Colon (tissue), 2 donors: ENCODE results near the gene C13orf42.

Experiments used
- FAIRE-seq: peaks from 2 replicates; lab custom pipeline; 2012; peaks lifted over from hg19 to GRCh38; lab: Jason Lieb, UNC
- donor health status: control.
- donor health status: control.

The C13orf42 gene

DNA sequence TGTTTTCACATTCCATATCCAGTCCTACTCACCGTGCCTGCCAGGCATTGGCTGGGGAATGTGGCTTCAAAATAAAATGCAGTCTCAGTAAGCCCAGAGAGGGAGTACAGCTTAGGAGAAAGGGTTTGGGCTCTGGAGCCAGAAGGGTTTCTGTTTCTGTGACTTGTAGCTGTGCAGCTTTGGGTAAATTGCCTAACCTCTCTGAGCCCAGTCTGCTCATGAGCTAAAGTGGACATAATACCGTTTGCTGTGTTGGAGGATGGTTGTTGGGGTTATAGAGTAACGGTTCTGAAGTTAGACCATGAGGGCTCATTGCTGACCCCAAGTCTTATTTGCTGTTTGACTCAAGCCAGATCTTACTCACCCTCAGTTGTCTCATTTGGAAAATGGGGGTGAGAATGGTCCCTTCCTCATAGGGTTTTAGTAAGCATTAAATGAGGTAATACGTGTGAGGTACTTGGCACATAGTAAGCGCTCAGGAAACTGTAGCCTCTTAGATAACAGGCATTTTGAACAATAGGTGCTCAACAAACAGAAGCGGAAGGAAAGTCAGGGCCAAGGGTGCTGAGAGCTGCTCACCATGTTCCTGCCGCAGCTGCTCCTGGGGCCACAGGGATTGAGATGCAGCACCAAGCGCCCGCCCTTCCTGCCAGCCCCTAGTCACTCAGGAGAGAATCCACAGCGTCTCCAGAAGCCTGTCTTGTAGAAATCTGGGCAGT is 45.5 kb downstream of the C13orf42 start:
- no peak for FAIRE-seq

DNA sequence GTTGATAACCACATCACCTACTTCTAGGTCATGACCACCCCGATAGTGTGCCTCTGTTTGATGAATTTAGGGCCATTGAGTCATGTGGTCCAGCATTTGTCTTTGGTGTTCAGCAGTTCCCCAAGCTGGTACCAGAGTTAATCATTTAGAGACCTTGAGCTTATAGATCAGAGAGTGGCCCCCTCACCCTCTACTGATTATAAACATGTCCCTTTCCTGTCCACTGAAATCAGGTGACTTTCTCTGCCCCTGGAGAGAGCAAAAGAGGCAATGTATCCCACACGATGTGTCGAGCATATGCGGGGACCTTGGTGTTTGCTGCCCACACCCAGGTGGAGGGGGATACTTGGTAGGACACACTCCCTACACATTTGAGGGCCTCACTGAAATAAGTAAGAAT is 46.3 kb downstream of the C13orf42 start:
- FAIRE-seq: no peak

GRCh38 chr13:51063909-51064308 is 47.2 kb downstream of the C13orf42 start:
- FAIRE-seq: no peak

DNA sequence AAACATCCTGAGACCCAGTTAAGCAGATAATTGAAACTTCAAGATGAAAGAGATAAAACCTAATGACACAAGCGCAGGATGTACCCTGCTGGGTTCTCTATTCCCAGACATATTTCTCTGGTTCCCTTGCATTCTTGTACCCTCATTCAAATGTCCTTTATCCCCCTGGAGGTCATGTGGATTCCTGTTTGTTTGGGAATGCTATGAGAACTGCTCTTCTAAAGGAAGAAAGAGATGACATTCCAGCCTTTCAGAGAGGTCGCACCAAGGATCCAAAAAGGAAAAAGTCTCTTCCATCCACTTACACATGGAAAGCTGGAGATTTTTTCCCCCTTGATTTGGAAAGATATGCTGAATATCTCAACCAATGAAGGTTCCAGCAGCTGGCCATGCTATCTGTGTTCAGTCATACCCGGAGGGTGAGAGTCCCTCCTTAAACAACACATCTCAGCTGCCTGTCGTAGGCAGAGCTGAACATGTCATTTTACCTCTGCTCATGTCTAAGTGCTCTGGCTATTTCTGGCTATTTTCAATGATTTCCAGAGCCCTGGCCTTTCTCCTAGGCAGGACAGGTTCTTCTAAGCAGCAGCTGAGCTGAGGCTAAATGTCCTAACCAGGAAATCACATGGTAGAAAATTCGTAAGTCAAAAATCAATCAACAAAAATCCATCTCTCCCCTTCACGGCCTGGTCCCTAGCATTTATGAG is 52.5 kb downstream of the C13orf42 start:
- FAIRE-seq: no peak

DNA sequence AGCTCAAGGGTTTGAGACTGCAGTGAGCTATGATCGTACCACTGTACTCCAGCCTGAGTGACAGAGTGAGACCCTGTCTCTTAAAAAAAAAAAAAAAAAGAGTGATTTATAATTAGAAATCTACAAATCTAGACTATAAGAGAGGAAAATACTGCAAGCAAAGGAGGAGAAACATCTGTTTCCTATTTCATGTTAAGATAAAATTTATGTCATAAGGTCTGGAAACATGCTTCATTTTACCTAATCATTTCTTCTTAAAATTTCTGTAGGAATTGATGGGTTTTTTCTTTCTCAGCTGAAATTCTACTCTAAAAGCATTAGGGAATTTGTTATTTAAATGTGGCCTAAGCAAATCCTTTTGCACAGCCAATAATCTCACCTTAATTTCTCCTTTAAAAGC is 53.2 kb downstream of the C13orf42 start:
- FAIRE-seq: no peak

DNA sequence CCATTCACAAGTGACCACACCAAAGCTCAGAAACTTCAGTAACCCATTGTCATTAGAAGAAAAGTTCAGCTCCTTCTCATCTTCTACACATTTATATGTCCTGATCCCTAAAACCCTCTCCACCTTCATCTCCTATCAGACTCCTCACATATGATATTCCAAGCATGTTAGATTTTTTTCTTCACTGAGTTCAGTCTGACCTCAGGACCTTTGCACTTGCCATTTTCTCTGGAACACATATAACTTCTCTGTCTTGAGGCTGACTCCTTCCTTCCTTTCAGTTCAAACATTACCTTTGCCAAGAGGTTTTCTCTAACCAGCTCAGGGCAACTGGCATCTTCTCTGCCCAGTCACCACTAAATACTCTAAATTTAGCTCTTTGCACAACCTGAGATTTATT is 54.1 kb downstream of the C13orf42 start:
- no peak for FAIRE-seq

GRCh38 chr13:51052581-51052980 is 58.5 kb downstream of the C13orf42 start:
- no peak for FAIRE-seq

GRCh38 chr13:51050021-51050830 is 60.8 kb downstream of the C13orf42 start:
- FAIRE-seq: no peak

- FAIRE-seq: no peak
These were observed 62.5 kb downstream of the C13orf42 start for GRCh38 chr13:51048616-51049015.

DNA sequence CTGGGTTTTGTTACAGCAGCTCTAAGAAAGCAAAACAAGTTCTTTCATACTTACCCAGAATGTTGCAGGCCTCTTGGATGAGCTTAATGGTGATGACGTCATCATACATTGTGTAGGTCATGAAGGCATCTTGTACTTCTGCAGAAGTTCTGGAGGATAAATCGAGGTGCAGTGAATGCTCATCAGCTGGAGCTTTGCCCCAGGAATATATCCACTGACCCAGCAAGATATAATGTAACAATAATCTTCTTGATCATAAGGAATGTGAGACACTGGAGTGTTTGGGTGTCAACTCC is 63.0 kb downstream of the C13orf42 start:
- FAIRE-seq: no peak

GRCh38 chr13:51047434-51048165 is 63.5 kb downstream of the C13orf42 start:
- no peak for FAIRE-seq

DNA sequence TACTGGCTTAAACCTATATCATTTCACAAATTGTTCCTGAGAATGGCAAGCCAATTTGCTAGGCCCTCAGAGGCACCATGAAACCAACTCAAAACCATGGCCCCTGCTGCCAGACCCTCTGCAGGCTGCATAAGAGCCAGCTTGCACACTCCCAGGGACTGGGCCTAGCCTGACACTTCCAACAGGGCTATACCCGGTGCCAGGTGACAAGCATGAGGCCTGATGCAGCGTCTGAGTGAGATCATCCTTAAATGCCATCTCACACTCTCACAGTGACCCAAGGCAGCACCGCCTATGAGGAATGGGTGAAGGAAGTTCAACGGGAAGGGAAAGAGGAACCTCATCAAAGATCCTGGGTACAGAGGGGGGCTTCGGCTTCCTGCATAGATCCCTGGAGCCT is 65.6 kb downstream of the C13orf42 start:
- FAIRE-seq: no peak

GRCh38 chr13:51044023-51044665 is 66.9 kb downstream of the C13orf42 start:
- FAIRE-seq: no peak

GRCh38 chr13:51043310-51043709 is 67.8 kb downstream of the C13orf42 start:
- FAIRE-seq: no peak

GRCh38 chr13:51041710-51042109 is 69.4 kb downstream of the C13orf42 start:
- no peak for FAIRE-seq

- no peak for FAIRE-seq
These were observed 69.9 kb downstream of the C13orf42 start for GRCh38 chr13:51041126-51041525.

GRCh38 chr13:51040431-51040830 is 70.6 kb downstream of the C13orf42 start:
- FAIRE-seq: no peak

DNA sequence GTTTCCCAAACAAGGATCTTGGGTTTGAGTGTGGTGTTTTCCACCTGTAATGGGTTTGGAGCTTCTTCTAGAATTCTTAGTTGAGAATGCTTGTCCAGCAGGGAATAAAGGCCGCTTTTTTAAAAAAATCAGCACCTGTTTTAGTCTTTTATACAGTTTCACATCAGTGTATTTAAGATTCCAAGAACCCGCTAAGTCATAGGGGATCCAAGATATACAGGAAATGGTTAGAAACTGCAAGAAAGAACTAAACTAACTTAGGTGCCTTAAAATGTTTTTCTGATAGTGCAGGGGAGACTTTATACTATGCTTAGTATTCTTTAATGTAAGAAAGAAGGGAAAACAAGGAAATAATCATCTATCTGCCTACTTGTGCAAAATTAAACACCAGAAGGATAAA is 74.7 kb downstream of the C13orf42 start:
- FAIRE-seq: no peak

DNA sequence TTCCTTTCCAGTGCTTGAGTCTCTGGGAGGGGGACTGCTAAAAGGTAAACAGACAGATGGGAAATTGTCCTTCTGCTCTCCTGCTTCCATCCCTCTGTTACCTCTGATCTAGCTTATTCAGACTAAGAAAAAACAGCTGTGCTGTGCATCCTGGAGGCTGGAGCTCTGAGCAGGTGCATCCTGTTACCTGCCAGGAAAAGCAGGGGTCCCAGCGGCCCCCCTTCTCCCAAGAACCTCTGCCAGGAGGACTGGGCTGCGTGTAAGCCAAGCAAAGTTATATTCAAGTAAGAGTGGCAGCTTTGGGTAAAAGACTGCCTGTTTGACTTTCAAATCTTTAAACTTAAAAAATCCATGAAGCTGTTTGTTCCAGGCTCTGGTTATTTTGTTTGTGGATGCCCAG is 75.1 kb downstream of the C13orf42 start:
- no peak for FAIRE-seq

GRCh38 chr13:51035469-51035868 is 75.6 kb downstream of the C13orf42 start:
- no peak for FAIRE-seq

GRCh38 chr13:51034906-51035305 is 76.2 kb downstream of the C13orf42 start:
- FAIRE-seq: no peak
